ENCODE results near the gene LRBA.

DNA sequence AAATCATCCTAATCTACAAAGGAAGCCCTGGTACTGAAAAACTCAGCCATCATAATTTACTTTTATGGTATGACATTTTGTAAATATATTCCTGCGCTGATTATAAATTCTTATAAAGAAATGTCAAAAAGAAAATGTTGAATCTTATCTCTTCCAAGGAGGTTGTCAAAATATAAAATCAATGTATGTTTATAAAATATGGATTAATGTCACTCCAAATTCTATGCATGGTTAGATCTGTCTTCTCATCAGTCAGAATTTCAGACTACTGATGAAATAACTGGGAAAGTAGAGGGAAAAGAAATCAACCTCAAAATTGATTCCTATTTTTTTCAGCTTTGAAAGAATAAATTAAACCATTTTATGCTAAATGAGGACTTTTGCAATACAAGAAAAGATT lies 553.1 kb downstream of the LRBA start:
- TF ChIP-seq CTCF (IDR thresholded peaks at IDR 0.05) (no peak), POLR2AphosphoS5 (IDR thresholded peaks at IDR 0.05) (no peak), EP300 (IDR thresholded peaks at IDR 0.05) (no peak), POLR2A (IDR thresholded peaks at IDR 0.05) (no peak)
